ENCODE measurements around the gene RAB35. TPM values are rescaled to one million over a fixed set of nuclear protein-coding genes. Genes with fewer than 3 reads are reported as not detected.

The RAB35 gene
- total and polyA plus RNA-seq, 8 donors: 8.1 to 35.4 (median 16.5) TPM

GRCh38 chr12:120055231-120056000 lies 61.1 kb downstream of the RAB35 start:
- Histone ChIP-seq H3K27me3 (no peaks in the 10 kb centered on the region), H3K4me1 (no peaks in the 10 kb centered on the region), H3K4me3 (no peak overlapping the region), H3K36me3 (no peaks in the 10 kb centered on the region), H3K27ac (no peak overlapping the region), H3K9me3 (no peaks in the 10 kb centered on the region)
- 73 to 78% (median 75%) methylated on average over 2 of the region's 2 CpGs for WGBS, 5 donors
- no peak for DNase-seq
- no peak for TF ChIP-seq POLR2A (IDR thresholded peaks at IDR 0.05)
- no peak for TF ChIP-seq CTCF (IDR thresholded peaks at IDR 0.05)
- TF ChIP-seq POLR2AphosphoS5 (IDR thresholded peaks at IDR 0.05): no peak
- no peak for TF ChIP-seq EP300 (IDR thresholded peaks at IDR 0.05)
- intact Hi-C loops (cut with DNase I; ENCODE audit: low total_unique reads): no loop called here

- DNase-seq: no peak
- H3K9me3 ChIP-seq: no peaks in the 10 kb centered on the region
- no peaks in the 10 kb centered on the region for H3K27me3 ChIP-seq
- intact Hi-C loops (cut with DNase I; ENCODE audit: low total_unique reads): no loop called here
- no peak overlapping the region for H3K4me3 ChIP-seq
- TF ChIP-seq POLR2A (IDR thresholded peaks at IDR 0.05) (no peak), EP300 (IDR thresholded peaks at IDR 0.05) (no peak), POLR2AphosphoS5 (IDR thresholded peaks at IDR 0.05) (no peak)
- 88 to 96% (median 93%) methylated on average over 4 of the region's 4 CpGs for WGBS, 5 donors
- no peaks in the 10 kb centered on the region for H3K4me1 ChIP-seq
- no peak overlapping the region for H3K27ac ChIP-seq
- no peaks in the 10 kb centered on the region for H3K36me3 ChIP-seq
Observed at GRCh38 chr12:120054293-120054692, 62.3 kb downstream of the RAB35 start.

GRCh38 chr12:120051535-120051934 lies 65.0 kb downstream of the RAB35 start:
- Histone ChIP-seq H3K27ac (no peak overlapping the region), H3K9me3 (no peaks in the 10 kb centered on the region), H3K4me3 (no peak overlapping the region), H3K4me1 (no peaks in the 10 kb centered on the region), H3K36me3 (no peaks in the 10 kb centered on the region), H3K27me3 (no peaks in the 10 kb centered on the region)
- 95 to 99% (median 97%) methylated on average over 3 of the region's 3 CpGs for WGBS, 5 donors
- TF ChIP-seq CTCF (IDR thresholded peaks at IDR 0.05): no peak
- no peak for TF ChIP-seq EP300 (IDR thresholded peaks at IDR 0.05)
- no peak for TF ChIP-seq POLR2AphosphoS5 (IDR thresholded peaks at IDR 0.05)
- no peak for TF ChIP-seq POLR2A (IDR thresholded peaks at IDR 0.05)
- intact Hi-C loops (cut with DNase I; ENCODE audit: low total_unique reads): no loop called here
- DNase-seq: no peak

GRCh38 chr12:120049426-120049825 lies 67.1 kb downstream of the RAB35 start:
- TF ChIP-seq POLR2A (IDR thresholded peaks at IDR 0.05) (no peak), EP300 (IDR thresholded peaks at IDR 0.05) (no peak), CTCF (IDR thresholded peaks at IDR 0.05) (no peak), POLR2AphosphoS5 (IDR thresholded peaks at IDR 0.05) (no peak)
- no peaks in the 10 kb centered on the region for H3K4me1 ChIP-seq
- H3K9me3 ChIP-seq: no peaks in the 10 kb centered on the region
- no peaks in the 10 kb centered on the region for H3K27me3 ChIP-seq
- 75 to 84% (median 83%) methylated on average over 6 of the region's 6 CpGs for WGBS, 5 donors
- no peaks in the 10 kb centered on the region for H3K36me3 ChIP-seq
- H3K27ac ChIP-seq: no peak overlapping the region
- H3K4me3 ChIP-seq: no peak overlapping the region
- no peak for DNase-seq
- intact Hi-C loops (cut with DNase I; ENCODE audit: low total_unique reads): no loop called here

- no peak for TF ChIP-seq POLR2A (IDR thresholded peaks at IDR 0.05)
- TF ChIP-seq POLR2AphosphoS5 (IDR thresholded peaks at IDR 0.05): no peak
- no peak for TF ChIP-seq CTCF (IDR thresholded peaks at IDR 0.05)
- no peak for TF ChIP-seq EP300 (IDR thresholded peaks at IDR 0.05)
- H3K9me3 ChIP-seq: no peaks in the 10 kb centered on the region
Observed at GRCh38 chr12:120048263-120048662, 68.3 kb downstream of the RAB35 start.

More at GRCh38 chr12:120048263-120048662, 68.3 kb downstream of the RAB35 start:
- no peak for DNase-seq
- Histone ChIP-seq H3K27me3 (no peaks in the 10 kb centered on the region), H3K4me3 (no peak overlapping the region), H3K27ac (no peak overlapping the region), H3K36me3 (no peaks in the 10 kb centered on the region), H3K4me1 (peaks cover 0 to 5% (median 0%) of the 10 kb centered on the region in 4 donors)
- intact Hi-C loops (cut with DNase I; ENCODE audit: low total_unique reads): no loop called here

Data from stomach (tissue), 9 donors.